GM23338 (cell line): ENCODE results near the gene LMNTD2. TPM values are rescaled to one million over a fixed set of nuclear protein-coding genes. Genes with fewer than 3 reads are reported as not detected.

Experiments
- ATAC-seq: fragments of 200-7000 bp; cut with Tn5 transposase; 3 replicates; pipeline ENCODE4 v1.9.1; 2020
- DNase-seq: peaks from one replicate; pipeline ENCODE4 v3.0.0-alpha.2; 2015; ENCODE audit warnings: low spot score
- H2AFZ ChIP-seq: fragments of 200-600 bp; sonication (generic); 2 replicates; pipeline ENCODE4 v1.8.0; 2016; ENCODE audit warnings: antibody characterized with exemption, mild to moderate bottlenecking, moderate library complexity
- H3F3A ChIP-seq: fragments of 200-600 bp; sonication (generic); replicated peaks from 2 replicates; pipeline ENCODE4 v1.8.0; 2017; ENCODE audit warnings: antibody characterized with exemption, mixed run types, low read depth
- H3K27ac ChIP-seq: fragments of 200-600 bp; sonication (generic); 2 replicates; pipeline ENCODE4 v1.6.1; 2016; ENCODE audit warnings: low read depth
- H3K27me3 ChIP-seq: fragments of 200-600 bp; sonication (generic); 2 replicates; pipeline ENCODE4 v1.8.0; 2016; ENCODE audit warnings: mild to moderate bottlenecking, mixed run types, moderate library complexity; ENCODE audit not compliant: insufficient read depth
- H3K36me3 ChIP-seq: fragments of 200-600 bp; sonication (generic); 2 replicates; pipeline ENCODE4 v1.8.0; 2016; ENCODE audit warnings: mild to moderate bottlenecking; ENCODE audit not compliant: insufficient read depth
- H3K4me1 ChIP-seq: fragments of 200-600 bp; sonication (generic); 2 replicates; pipeline ENCODE4 v1.8.0; 2016; ENCODE audit warnings: mild to moderate bottlenecking, moderate library complexity; ENCODE audit not compliant: insufficient read depth
- H3K4me2 ChIP-seq: fragments of 200-600 bp; sonication (generic); 2 replicates; pipeline ENCODE4 v1.7.1; 2017; ENCODE audit warnings: mixed run types
- H3K4me3 ChIP-seq: fragments of 200-600 bp; sonication (generic); 2 replicates; pipeline ENCODE4 v1.6.1; 2016; ENCODE audit warnings: mixed run types
- H3K79me2 ChIP-seq: fragments of 200-600 bp; sonication (generic); replicated peaks from 2 replicates; pipeline ENCODE4 v1.8.0; 2017; ENCODE audit warnings: mild to moderate bottlenecking; ENCODE audit not compliant: insufficient read depth
- H3K9me2 ChIP-seq: fragments of 200-600 bp; sonication (generic); 2 replicates; pipeline ENCODE4 v1.8.0; 2017; ENCODE audit not compliant: insufficient read depth
- H4K20me1 ChIP-seq: fragments of 200-600 bp; sonication (generic); replicated peaks from 2 replicates; pipeline ENCODE4 v1.8.0; 2017; ENCODE audit warnings: mild to moderate bottlenecking; ENCODE audit not compliant: insufficient read depth
- H3K27ac Mint-ChIP-seq: 2 replicates; pipeline ENCODE4 v1.8.0; 2020; ENCODE audit warnings: inconsistent platforms, mild to moderate bottlenecking, moderate library complexity, mixed read lengths
- H3K27me3 Mint-ChIP-seq: 3 replicates; pipeline ENCODE4 v1.8.0; 2022; ENCODE audit warnings: low read depth, mild to moderate bottlenecking, moderate library complexity, mixed read lengths, inconsistent platforms; ENCODE audit not compliant: insufficient read depth, poor library complexity
- H3K36me3 Mint-ChIP-seq: 3 replicates; pipeline ENCODE4 v1.8.0; 2021; ENCODE audit warnings: low read depth, mild to moderate bottlenecking, inconsistent platforms, moderate library complexity, mixed read lengths
- H3K4me1 Mint-ChIP-seq: 3 replicates; pipeline ENCODE4 v1.8.0; 2020; ENCODE audit warnings: mild to moderate bottlenecking, inconsistent platforms, mixed read lengths
- H3K4me3 Mint-ChIP-seq: 3 replicates; pipeline ENCODE4 v1.8.0; 2021; ENCODE audit warnings: moderate library complexity, mild to moderate bottlenecking, inconsistent platforms, mixed read lengths
- H3K9me3 Mint-ChIP-seq: 3 replicates; pipeline ENCODE4 v1.8.0; 2020; ENCODE audit warnings: moderate library complexity, mild to moderate bottlenecking, inconsistent platforms, mixed read lengths
- CREB1 ChIP-seq: fragments of 250-450 bp; sonication (Bioruptor Pico); IDR thresholded peaks from 2 replicates; pipeline ENCODE4 v1.5.0; 2020; ENCODE audit warnings: low read depth, mild to moderate bottlenecking, moderate library complexity
- CTCF ChIP-seq, 2 experiments: fragments of 200-600 bp in 1 of 2; sonication (generic) in 1 of 2; conservative IDR thresholded peaks; 2 replicates each; pipeline versions ENCODE4 v1.5.1 to v1.6.1; 2016 to 2017; ENCODE audit warnings: antibody characterized with exemption in 2 of 2, low read depth in 2 of 2, mild to moderate bottlenecking in 2 of 2, moderate library complexity in 1 of 2
- EZH2 ChIP-seq: fragments of 200-600 bp; sonication (generic); IDR thresholded peaks from one replicate; pipeline ENCODE4 v1.8.0; 2017; ENCODE audit warnings: antibody characterized with exemption, mild to moderate bottlenecking, low read depth; ENCODE audit not compliant: unreplicated experiment
- EZH2phosphoT487 ChIP-seq: fragments of 200-600 bp; sonication (generic); IDR thresholded peaks from one replicate; pipeline ENCODE4 v1.8.1; 2018; ENCODE audit warnings: antibody characterized with exemption; ENCODE audit not compliant: unreplicated experiment
- JUNB ChIP-seq: IDR thresholded peaks from one replicate; pipeline ENCODE4 v1.6.1; 2016; ENCODE audit warnings: antibody characterized with exemption; ENCODE audit not compliant: unreplicated experiment
- NANOG ChIP-seq: IDR thresholded peaks from 2 replicates; pipeline ENCODE4 v1.6.1; 2016; ENCODE audit warnings: antibody characterized with exemption, borderline replicate concordance
- POLR2AphosphoS5 ChIP-seq: IDR thresholded peaks from 2 replicates; pipeline ENCODE4 v1.6.1; 2016; ENCODE audit warnings: antibody characterized with exemption, low read depth
- STAT1 ChIP-seq: IDR thresholded peaks from one replicate; pipeline ENCODE4 v1.6.1; 2016; ENCODE audit warnings: antibody characterized with exemption; ENCODE audit not compliant: unreplicated experiment
- ZNF114 ChIP-seq: fragments of 250-450 bp; sonication (Bioruptor Pico); IDR thresholded peaks from 2 replicates; pipeline ENCODE4 v1.5.0; 2020; ENCODE audit warnings: mild to moderate bottlenecking, moderate library complexity
- ZNF331 ChIP-seq: fragments of 250-450 bp; sonication (Bioruptor Pico); IDR thresholded peaks from 2 replicates; pipeline ENCODE4 v1.5.0; 2020; ENCODE audit warnings: low read depth, mild to moderate bottlenecking, moderate library complexity
- polyA plus RNA-seq: library from polyadenylated mRNA; unstranded; fragments of >200 nt; fragmentation: Nextera tagmentation; extraction: Ambion mirVana; gene quantifications from 2 replicates; pipeline ENCODE4 v1.2.1, GENCODE V29; 2016
- total RNA-seq: library from RNA; depleted of rRNA; stranded (reverse); fragments of >200 nt; shearing (Covaris generic); gene quantifications from 2 replicates; pipeline ENCODE4 v1.2.3, GENCODE V29; 2014
- TF ChIP-seq, protein P1 (sequence below): fragments of 250-450 bp; sonication (Bioruptor Pico); IDR thresholded peaks from 2 replicates; pipeline ENCODE4 v1.5.0; 2020; ENCODE audit warnings: mild to moderate bottlenecking, moderate library complexity
- TF ChIP-seq, protein P2 (sequence below): IDR thresholded peaks from one replicate; pipeline ENCODE4 v1.6.1; 2018; ENCODE audit warnings: antibody characterized with exemption; ENCODE audit not compliant: unreplicated experiment
- TF ChIP-seq, protein P3 (sequence below): IDR thresholded peaks from 2 replicates; pipeline ENCODE4 v1.6.1; 2016; ENCODE audit warnings: antibody characterized with exemption

LMNTD2 gene
- total and polyA plus RNA-seq, 2 experiments from 2014 or later = 1.3 to 2.1 TPM

GRCh38 chr11:561148-562003, 838 bp upstream of the LMNTD2 start:
- Mint-ChIP-seq H3K4me1 (peaks cover 13% of the 10 kb centered on the region), H3K36me3 (no peaks in the 10 kb centered on the region; the same call in 2 of the 3 replicates), H3K27ac (no peak overlapping the region), H3K4me3 (peak overlapping the region; percentile 86), H3K27me3 (peaks cover 30% of the 10 kb centered on the region), H3K9me3 (peaks cover 2% of the 10 kb centered on the region; the same call in 1 of the 3 replicates)
- Histone ChIP-seq H3K4me3 (peak overlapping the region; percentile 88), H3K4me1 (peaks cover 18% of the 10 kb centered on the region), H3K4me2 (peak overlapping the region; percentile 87), H3K79me2 (0 out of 2 replicates have a peak, but pooled peaks cover 7% of the 10 kb centered on the region), H2AFZ (no peak overlapping the region), H3K27ac (no peak overlapping the region), H4K20me1 (peaks cover 12% of the 10 kb centered on the region), H3F3A (peaks cover 8% of the 10 kb centered on the region; the same call in 1 of the 2 replicates), H3K36me3 (no peaks in the 10 kb centered on the region), H3K27me3 (peaks cover 19% of the 10 kb centered on the region), H3K9me2 (no peaks in the 10 kb centered on the region)
- DNase-seq = peak; percentile 50
- peak; percentile 8 for ATAC-seq
- TF ChIP-seq, protein P1, sequence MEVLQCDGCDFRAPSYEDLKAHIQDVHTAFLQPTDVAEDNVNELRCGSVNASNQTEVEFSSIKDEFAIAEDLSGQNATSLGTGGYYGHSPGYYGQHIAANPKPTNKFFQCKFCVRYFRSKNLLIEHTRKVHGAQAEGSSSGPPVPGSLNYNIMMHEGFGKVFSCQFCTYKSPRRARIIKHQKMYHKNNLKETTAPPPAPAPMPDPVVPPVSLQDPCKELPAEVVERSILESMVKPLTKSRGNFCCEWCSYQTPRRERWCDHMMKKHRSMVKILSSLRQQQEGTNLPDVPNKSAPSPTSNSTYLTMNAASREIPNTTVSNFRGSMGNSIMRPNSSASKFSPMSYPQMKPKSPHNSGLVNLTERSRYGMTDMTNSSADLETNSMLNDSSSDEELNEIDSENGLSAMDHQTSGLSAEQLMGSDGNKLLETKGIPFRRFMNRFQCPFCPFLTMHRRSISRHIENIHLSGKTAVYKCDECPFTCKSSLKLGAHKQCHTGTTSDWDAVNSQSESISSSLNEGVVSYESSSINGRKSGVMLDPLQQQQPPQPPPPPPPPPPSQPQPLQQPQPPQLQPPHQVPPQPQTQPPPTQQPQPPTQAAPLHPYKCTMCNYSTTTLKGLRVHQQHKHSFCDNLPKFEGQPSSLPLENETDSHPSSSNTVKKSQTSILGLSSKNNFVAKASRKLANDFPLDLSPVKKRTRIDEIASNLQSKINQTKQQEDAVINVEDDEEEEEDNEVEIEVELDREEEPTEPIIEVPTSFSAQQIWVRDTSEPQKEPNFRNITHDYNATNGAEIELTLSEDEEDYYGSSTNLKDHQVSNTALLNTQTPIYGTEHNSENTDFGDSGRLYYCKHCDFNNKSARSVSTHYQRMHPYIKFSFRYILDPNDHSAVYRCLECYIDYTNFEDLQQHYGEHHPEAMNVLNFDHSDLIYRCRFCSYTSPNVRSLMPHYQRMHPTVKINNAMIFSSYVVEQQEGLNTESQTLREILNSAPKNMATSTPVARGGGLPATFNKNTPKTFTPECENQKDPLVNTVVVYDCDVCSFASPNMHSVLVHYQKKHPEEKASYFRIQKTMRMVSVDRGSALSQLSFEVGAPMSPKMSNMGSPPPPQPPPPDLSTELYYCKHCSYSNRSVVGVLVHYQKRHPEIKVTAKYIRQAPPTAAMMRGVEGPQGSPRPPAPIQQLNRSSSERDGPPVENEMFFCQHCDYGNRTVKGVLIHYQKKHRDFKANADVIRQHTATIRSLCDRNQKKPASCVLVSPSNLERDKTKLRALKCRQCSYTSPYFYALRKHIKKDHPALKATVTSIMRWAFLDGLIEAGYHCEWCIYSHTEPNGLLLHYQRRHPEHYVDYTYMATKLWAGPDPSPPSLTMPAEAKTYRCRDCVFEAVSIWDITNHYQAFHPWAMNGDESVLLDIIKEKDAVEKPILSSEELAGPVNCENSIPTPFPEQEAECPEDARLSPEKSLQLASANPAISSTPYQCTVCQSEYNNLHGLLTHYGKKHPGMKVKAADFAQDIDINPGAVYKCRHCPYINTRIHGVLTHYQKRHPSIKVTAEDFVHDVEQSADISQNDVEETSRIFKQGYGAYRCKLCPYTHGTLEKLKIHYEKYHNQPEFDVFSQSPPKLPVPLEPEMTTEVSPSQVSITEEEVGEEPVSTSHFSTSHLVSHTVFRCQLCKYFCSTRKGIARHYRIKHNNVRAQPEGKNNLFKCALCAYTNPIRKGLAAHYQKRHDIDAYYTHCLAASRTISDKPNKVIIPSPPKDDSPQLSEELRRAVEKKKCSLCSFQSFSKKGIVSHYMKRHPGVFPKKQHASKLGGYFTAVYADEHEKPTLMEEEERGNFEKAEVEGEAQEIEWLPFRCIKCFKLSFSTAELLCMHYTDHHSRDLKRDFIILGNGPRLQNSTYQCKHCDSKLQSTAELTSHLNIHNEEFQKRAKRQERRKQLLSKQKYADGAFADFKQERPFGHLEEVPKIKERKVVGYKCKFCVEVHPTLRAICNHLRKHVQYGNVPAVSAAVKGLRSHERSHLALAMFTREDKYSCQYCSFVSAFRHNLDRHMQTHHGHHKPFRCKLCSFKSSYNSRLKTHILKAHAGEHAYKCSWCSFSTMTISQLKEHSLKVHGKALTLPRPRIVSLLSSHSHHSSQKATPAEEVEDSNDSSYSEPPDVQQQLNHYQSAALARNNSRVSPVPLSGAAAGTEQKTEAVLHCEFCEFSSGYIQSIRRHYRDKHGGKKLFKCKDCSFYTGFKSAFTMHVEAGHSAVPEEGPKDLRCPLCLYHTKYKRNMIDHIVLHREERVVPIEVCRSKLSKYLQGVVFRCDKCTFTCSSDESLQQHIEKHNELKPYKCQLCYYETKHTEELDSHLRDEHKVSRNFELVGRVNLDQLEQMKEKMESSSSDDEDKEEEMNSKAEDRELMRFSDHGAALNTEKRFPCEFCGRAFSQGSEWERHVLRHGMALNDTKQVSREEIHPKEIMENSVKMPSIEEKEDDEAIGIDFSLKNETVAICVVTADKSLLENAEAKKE (CRISPR knock-in tag) = no peak
- TF ChIP-seq POLR2AphosphoS5 (no peak), NANOG (no peak), EZH2phosphoT487 (no peak), CTCF (conservative IDR thresholded peaks at IDR 0.05; ENCODE audit: low read depth in 2 of 2) (no peak), ZNF114 (CRISPR knock-in tag) (no peak), STAT1 (no peak), ZNF331 (CRISPR knock-in tag) (no peak), JUNB (no peak), CREB1 (no peak), EZH2 (no peak)
- TF ChIP-seq, protein P2, sequence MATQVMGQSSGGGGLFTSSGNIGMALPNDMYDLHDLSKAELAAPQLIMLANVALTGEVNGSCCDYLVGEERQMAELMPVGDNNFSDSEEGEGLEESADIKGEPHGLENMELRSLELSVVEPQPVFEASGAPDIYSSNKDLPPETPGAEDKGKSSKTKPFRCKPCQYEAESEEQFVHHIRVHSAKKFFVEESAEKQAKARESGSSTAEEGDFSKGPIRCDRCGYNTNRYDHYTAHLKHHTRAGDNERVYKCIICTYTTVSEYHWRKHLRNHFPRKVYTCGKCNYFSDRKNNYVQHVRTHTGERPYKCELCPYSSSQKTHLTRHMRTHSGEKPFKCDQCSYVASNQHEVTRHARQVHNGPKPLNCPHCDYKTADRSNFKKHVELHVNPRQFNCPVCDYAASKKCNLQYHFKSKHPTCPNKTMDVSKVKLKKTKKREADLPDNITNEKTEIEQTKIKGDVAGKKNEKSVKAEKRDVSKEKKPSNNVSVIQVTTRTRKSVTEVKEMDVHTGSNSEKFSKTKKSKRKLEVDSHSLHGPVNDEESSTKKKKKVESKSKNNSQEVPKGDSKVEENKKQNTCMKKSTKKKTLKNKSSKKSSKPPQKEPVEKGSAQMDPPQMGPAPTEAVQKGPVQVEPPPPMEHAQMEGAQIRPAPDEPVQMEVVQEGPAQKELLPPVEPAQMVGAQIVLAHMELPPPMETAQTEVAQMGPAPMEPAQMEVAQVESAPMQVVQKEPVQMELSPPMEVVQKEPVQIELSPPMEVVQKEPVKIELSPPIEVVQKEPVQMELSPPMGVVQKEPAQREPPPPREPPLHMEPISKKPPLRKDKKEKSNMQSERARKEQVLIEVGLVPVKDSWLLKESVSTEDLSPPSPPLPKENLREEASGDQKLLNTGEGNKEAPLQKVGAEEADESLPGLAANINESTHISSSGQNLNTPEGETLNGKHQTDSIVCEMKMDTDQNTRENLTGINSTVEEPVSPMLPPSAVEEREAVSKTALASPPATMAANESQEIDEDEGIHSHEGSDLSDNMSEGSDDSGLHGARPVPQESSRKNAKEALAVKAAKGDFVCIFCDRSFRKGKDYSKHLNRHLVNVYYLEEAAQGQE = no peak
- TF ChIP-seq, protein P3, sequence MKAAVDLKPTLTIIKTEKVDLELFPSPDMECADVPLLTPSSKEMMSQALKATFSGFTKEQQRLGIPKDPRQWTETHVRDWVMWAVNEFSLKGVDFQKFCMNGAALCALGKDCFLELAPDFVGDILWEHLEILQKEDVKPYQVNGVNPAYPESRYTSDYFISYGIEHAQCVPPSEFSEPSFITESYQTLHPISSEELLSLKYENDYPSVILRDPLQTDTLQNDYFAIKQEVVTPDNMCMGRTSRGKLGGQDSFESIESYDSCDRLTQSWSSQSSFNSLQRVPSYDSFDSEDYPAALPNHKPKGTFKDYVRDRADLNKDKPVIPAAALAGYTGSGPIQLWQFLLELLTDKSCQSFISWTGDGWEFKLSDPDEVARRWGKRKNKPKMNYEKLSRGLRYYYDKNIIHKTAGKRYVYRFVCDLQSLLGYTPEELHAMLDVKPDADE = no peak
